ACHN (cell line): ENCODE measurements around the gene TUBGCP6.

Source experiments
- DNase-seq: peaks from one replicate; pipeline ENCODE4 v3.0.0-alpha.2; 2015
- in situ Hi-C: cut with HindIII; loops from 2 replicates; pipeline ENCODE4 v1.10.0; 2017; ENCODE audit warnings: low sequenced_read_pairs, low pct_ligation_motif_present, low pct_unique_long_range_greater_than_20kb

TUBGCP6 gene

DNA sequence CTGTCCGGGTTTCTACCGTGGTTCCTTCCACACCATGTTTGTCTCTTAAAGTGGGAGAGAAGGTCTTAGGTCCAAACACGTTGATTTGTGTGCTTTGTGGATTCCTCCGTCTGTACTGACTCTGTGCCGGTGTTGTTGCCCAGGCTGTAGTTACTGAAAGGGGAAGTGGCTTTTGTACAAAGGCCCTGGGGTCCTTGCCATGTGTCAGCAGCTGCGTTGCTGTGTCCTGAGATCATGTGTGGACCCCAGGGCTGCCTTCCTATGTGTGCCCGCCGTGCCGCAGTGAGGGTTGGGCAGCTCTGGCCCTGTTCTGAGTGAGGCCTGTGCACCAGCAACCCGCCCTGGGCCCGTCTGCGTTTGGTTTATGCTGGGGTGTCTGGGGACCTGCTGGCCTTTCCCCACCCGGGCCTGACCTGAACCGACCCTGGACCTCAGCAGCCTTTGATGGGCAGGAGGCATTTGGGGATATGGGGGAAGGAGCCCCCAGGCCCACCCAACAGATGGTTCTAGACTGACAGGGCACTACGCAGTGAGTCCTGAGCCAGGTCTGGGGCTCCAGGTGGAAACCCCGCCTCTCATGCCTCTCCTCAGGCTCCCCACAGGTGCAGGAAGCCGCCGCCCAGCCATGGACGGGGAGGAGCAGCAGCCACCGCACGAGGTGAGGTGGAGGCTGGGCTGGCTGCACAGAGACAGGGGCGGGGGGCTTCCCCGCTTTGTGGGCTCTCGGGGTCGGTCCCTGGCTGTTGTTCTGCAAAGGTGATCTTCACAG is 52.2 kb downstream of the TUBGCP6 start:
- in situ Hi-C loops = no loop called here
- DNase-seq = no peak

DNA sequence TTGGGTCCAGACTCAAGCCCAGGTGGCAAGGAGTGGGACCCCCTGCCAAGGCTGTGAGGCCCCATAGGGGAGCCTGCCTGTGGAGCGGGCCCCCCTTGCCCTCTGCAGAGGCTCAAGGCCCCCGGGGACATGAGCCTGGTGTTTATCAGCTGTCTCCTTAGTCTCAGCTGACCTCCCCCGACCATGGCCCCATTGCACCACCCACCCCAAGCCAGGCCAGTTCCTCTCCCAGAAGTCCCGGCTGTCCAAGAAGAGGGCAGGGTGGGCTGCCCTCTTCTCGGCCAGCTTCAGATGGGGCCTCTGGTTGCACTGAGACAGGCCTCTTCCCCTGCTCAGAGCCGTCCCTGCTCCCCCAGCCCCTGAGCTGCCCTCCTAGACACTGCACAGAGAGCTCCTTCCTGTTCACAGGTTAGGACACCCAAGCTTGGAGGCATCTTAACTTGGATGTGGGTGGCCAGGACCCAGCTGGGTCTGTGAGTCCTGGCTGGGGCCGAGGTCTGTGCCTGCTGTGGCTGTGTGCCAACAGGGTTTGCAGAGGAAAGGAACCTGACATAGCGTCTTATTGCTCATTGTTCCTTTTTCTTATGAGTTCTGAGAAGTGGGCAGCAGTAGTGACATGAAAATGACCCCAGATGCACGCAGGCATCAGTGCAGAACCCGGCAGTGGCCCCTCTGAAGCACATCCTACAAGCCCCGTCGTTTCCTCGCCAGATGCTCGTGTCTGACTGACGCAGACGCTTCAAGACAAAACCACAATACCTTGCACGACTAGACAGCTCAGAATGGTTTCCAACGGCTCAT is 53.7 kb downstream of the TUBGCP6 start:
- DNase-seq = no peak
- in situ Hi-C loops = no loop called here

DNA sequence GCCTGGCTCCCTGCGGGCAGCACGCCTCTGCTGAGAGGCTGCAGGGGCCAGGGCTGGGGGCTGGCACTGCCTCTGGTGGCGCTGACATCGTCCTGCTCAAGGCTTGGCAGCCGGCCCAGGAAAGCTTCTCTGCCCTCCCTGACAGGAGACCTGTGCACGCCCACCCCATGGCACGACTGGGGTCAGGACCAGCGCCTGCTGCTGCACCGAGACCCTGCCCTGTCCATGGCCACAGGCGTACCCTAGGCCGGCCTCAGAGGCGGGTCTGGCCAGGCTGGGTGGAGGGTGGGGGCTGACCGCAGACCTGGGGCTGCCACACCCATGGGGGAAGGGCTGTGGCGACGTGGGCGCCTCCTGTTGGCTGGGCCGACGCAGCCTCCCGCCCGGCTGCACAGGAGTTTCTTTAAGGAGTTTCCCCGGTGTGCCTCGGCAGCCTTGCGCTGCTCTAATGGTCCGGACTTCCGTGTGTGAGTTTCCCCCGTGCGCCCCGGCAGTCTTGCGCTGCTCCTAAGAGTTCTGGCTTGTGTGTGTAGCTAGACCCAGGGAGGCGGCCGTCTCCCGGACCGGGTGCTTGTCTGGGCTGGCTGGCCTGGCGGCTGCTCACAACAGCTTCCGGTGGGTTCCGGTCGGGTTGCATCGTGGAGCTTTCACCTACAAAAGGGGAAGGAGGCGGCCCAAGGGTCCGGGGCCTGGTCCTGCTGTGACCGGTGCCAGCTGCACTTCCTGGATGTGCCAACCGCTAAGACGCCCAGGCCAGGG is 54.5 kb downstream of the TUBGCP6 start:
- DNase-seq = peak; percentile 78
- in situ Hi-C loops = no loop called here

DNA sequence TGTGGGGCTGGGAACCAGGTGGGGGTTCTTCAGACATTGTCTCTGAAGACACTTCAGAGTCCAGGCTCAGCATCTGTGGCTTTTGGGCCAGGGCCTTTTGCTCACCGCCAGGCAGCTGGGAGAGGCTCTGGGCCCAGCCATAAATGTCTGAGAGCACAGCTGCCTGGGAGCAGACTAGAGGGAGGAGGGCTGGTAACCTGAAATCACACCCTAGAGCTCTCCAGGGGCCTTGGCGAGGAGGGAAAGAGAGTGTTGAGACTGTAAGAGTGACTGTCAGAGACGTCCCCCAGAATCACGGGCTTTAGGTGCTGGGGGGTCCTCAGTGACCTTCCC is 55.0 kb downstream of the TUBGCP6 start:
- no peak for DNase-seq
- in situ Hi-C loops = no loop called here

DNA sequence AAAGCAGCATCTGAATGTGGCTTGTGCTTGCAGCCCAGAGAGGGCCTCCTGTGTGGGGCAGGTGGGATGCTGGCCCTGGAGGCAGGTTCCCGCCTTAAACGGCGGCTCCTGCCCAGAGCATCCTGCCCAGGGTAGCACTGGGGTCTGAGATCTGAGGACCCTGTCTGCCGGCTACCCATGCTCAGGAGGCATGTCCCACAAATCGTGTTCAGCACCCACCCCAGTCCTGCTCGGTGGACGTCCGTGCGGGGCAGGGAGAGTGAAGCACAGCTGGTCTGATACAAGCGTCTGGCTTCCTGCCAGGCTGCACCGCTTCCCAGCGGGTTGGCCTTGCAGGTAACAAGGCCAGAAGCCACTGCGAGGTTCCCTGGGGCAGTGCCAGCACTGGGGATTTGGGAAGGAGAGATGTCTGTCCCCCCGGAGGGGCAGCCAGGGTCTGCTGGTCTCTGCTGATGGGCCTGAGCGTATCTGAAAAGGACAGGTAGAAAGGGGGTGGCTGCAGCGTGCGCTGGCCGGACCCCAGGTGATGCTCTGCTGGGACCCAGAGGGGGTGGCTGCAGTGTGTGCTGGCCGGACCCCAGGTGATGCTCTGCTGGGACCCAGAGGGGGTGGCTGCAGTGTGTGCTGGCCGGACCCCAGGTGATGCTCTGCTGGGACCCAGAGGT is 55.5 kb downstream of the TUBGCP6 start:
- DNase-seq = no peak

DNA sequence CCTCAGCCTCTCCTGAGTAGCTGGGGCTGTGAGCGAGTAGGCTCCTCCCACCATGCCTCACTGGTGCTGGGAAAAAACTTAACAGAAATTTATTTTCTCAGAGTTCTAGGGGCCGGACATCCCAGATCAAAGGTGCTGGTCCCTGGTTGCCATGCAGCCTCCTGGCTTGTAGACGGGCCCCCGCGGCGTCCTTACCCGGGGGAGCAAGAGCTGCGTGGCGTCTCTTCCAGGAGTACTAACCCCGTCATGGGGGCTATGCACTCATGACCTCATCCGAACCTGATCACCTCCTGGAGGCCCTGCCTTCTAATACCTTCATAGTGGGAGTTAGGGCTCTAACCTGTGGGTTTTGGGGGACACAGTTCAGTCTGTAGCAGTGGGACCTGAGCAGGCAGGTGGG is 56.5 kb downstream of the TUBGCP6 start:
- in situ Hi-C loops = no loop called here
- no peak for DNase-seq

More for the DNA sequence above, 55.5 kb downstream of the TUBGCP6 start:
- in situ Hi-C loops = no loop called here

DNA sequence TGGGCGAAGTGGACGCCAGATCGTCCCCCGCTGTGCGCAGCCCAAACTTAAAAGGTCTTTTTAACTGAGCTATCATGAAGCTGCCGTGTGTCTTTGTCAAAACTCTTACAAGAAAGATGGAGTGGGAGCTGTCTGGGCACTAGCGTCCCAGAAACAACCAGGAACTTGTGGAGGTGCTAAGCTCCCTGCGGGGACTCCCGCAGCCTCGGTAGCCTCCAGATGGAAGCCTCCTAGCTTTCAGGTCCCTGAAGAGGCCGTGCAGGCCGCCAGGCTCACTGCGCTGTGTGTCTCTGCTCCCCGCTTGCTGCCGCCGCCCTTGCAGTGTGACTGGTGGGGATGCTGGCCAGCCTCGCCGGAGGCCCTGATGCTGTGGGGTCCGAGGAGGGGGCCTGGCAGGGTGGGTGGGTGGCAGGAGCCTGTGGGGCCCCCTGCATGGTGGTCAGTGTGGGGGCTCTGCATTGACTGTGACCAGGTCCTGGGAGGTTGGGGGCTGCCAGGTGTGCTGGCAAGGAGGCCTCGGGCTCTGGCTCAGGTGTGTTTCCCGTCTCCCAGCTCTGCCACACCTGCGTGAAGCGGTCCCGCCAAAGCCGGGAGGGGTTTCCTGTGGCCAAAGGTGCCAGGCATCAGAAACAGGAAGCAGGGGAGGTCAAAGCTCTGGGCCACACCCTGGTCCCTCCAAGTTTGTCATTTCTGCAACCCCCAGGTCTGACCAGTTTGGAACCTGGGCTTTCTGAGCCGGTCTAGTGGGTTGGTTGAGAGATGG is 57.9 kb downstream of the TUBGCP6 start:
- in situ Hi-C loops = no loop called here
- no peak for DNase-seq

DNA sequence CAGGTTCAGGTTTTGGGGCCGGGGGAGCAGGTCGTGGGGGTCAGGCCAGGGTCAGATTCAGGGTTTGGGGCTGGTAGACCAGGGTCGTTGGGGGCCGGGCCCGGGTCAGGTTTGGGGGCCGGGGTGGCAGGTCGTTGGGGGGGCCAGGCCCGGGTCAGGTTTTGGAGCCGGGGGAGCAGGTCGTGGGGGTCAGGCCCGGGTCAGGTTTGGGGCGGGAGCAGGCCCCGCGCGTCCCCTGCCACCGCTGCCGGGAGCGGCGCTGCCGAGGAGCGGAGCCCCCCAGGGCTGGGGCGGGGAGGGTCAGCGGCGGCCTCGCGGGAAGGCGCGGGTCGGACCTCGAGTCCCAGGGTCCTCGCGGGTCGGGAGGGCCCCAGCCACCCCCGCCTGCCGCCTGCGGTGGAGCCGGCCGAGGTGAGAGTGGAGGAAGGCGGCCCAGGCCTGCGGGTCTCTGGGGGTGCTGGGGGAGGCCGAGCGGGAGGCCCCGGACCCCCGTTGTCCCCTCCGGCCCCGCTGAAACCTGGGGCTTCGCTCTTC is 58.6 kb downstream of the TUBGCP6 start:
- in situ Hi-C loops = no loop called here
- no peak for DNase-seq

DNA sequence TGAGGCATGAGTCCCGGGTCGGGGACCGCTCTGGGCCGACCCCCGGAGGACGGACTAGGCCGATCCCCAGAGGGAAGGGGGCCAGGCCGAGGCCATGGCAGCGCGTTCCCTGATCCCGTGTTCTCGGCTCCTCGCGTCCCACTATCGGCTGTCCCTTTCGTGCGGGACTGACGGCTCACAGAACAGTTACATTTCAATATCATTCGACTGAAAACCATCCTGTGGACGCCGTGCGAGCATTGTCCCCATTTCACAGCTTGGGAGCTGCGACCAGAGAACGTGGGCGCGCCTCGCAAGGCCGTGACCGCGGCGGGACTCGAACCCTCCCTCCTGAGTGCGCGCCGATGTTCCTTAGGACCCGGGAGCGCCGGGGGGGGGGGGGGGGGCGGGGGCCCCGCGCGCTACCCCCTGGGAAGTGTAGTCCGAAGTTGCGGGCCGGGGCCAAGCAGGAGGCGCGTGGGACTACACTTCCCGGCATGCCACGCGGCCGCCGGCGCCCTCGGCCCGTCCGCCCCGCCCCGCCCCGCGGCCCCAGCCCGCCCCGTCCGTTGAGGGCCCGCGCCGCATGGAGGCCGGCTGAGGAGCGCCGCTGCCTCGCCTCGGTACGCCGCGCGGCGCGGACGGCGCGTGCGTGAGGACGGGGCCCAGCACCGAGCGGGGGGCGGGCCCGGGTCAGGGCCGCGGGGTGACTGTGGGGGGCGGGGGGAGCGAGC is 59.3 kb downstream of the TUBGCP6 start, which contains the start of gene TRABD:
TRABD (plus strand) TSS at position 539 of the 713 bp plus-strand sequence. CDS start 7,148 bp downstream, outside the sequence.
- peak; percentile 86 for DNase-seq

DNA sequence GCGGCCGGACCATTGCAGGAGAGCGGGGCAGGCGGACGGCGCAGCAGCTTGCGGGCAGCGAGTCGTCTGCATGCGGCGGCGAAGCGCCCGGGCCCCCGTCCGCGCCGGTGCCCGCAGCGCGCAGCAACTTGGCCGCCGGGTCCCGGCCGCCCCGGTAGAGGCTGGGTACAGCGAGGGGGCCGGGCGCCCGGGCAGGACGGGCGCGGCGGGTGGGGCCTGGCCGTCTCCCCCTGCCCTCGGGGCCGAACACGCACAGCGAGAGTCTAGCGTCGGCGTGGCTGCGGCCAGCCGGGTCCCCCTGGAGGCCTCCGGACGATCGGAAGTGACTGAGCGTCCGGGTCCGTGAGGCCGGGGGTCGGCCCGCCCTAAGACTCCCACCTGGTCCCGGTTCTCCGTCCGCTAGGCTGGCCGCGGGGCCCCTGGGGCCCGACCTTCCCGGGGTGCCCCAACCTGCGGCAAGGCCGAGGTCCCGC is 59.9 kb downstream of the TUBGCP6 start:
- in situ Hi-C loops = no loop called here
- no peak for DNase-seq

More for the DNA sequence above, 59.3 kb downstream of the TUBGCP6 start, which contains the start of gene TRABD:
- in situ Hi-C loops = no loop called here

DNA sequence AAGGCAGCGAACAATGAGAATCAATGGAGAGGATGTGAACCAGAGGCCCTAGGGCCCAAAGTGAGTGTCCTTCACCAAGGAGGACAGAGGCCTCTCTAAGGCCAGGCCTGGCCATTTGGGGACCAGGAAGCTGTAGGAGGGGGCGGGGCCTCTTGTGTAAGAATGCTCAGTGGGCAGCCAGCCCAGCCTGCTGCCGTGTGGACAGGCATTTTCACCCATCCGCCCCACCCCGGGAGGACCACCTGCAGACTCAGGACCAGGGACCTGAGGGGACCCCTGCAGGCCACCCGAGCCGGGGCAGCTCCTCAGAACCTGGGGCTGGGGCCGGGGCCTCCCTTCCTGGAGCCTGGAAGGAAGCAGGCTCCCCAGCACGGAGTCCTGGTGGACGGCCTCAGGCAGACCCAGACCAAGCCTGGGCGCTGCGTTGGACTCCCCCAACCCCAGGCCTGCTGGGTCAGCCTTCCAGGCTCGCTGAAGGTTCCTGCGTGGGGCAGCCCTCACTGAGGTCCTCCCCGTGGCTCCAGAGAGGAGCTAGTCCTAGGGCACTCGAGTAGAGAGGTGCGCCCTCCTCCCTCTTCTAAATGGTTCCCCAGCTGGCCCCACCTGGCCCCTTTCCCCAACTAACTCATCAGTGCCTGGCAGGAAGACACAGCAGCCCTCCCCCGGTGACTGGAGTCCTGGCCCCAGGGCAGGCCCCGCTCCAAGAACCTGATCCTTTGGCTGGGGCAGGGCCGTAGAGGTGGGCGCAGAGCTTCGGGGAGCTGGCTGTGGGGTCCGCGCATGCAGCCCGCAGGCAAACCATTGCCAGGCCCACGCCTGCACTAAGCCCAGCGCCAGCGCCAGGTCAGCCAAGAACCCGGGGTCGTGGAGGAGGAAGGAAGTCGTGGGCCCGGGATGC is 60.6 kb downstream of the TUBGCP6 start:
- DNase-seq = peak; percentile 35
- in situ Hi-C loops = no loop called here

DNA sequence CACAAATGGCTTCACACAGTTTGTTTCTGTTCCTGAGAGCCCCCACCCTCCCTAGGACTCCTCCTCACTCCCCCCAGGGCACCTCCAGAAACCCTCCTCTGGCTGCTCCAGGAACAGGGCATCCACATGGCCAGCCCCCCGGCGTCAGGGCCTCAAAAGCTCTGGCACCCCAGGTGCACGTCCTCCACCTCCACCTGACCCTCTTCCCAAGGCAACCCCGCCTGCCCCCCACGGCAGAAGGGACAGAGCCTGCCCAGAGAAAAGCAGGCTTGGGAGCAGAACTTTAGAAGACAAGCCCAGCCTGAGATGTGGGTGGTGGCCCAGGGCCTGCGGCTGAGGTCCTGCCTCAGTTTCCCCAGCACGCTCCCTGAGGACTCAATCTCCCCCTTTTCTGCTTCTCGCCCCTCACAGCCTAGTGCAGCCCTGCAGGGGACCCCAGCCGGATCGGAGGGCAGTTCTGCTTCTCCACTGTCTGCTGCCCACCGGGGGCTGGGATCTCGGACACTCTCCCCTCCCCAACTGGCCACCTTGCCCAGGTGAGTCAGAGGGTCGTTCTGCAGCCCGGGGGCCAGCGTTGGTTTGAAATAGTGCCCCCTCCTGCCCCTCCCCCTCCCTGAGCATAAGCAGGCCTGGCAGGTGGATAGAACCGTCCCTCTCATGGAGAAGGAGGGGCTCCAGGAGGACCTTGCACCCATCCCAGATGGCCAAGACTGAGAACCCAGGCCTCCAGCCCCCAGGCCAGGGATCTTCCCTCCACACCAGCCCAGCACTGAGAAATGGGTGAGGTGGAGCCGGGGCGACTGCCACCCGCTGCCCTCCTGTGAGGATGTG is 61.5 kb downstream of the TUBGCP6 start:
- no peak for DNase-seq
- in situ Hi-C loops = no loop called here

DNA sequence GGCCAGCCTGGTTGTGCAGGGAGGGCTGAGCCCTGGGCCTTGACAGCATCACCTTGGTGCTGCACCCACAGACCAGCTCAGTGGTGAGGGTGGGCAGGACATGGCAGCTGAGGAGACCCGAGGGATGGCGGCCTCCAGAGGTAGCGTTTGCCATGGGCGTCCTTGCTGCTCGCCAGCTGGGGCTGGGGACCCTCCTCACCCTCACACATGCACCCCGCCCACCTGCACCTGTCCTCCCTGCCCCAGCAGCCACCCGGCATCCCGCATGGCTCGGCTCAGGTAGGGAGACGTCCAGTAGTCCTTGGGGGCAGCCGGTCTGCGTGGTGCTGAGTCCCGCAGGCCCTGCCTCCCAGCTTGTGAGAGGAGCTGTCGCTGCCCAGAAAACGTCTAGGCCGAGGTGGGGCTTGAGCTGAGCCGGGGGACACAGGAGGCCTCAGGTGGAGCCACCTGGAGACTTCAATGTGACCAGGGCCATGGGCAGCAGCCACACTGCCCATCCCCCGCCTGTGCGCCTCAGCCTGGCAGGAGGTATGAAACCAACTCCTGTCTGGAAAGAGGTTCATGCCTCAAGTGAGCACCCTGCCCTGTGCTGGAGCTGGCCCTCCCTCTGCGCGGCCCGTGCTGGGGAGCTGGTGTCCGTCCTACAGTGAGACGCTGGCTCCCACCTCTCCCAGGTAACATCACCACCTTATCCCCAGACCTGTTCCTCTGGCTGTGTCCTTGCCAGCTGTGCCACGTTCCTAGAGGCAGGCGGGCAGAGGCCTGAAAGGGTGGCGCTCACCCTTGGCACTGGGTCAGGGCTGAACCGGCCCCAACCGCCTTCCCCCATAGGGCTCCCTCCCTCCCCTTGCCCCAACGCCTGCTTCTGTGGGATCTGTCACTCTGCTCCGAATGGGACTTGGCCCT is 62.4 kb downstream of the TUBGCP6 start:
- in situ Hi-C loops = no loop called here
- DNase-seq = no peak

DNA sequence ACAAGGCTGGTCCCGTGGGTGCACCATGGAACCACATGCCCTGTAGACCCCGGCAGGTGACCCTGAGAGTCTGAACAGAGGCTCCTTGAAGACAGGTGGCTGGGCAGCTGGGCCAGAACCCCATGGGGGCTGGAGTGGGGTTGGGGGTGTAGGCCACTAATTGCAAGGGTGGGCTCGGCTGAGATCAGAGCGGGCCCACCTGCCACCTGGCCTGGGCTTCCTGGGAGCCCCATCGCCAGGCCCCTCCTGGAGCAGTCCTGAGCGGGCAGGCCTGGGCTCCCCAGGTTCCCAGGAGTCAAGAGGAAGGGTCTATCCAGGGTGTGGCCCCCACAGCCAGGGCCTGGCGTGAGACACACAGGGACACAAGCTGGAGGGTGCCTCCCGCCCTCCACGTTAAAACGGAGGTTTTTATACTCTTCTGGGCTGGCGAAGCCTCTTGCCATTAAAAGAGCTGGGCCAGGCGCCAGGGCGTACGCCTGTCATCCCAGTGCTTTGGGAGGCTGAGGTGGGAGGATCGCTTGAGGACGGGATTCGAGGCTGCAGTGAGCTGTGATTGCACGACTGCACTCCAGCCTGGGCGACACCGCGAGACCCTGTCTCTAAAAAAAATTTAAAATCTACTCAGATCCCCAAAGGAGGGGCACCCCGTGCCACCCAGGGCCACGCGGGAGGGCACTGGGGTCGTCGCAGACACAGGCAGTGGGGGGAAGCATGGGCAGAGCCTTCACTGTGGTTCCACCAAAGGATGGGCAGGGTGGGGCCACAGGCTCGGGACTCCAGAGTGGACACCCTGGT is 63.9 kb downstream of the TUBGCP6 start:
- in situ Hi-C loops = no loop called here
- DNase-seq = no peak
